ENCODE data around the gene RBM23.

- TF ChIP-seq RAD21 (conservative IDR thresholded peaks at IDR 0.05) (peak; percentile 48), CTCF (IDR thresholded peaks at IDR 0.05; ENCODE audit: poor library complexity, severe bottlenecking) (peak; percentile 42), EZH2 (IDR thresholded peaks at IDR 0.05; ENCODE audit: borderline replicate concordance, insufficient read depth, low read length, poor library complexity, severe bottlenecking) (no peak), EP300 (conservative IDR thresholded peaks at IDR 0.05; ENCODE audit: poor library complexity, severe bottlenecking) (peak; percentile 65), MXI1 (conservative IDR thresholded peaks at IDR 0.05; ENCODE audit: poor library complexity, severe bottlenecking) (peak; percentile 71), POLR2AphosphoS5 (IDR thresholded peaks at IDR 0.05) (no peak)
Measured at GRCh38 chr14:22896760-22897159, 22.2 kb downstream of the RBM23 start.
